Measurements from ENCODE around the gene TEX13A.

GRCh38 chrX:105260291-105261043 is 40.0 kb upstream of the TEX13A start:
- TF ChIP-seq CTCF (IDR thresholded peaks at IDR 0.05) (no peak), POLR2A (IDR thresholded peaks at IDR 0.05) (no peak)
